ENCODE data around the gene DUOXA2. TPM values are rescaled to one million over a fixed set of nuclear protein-coding genes. Genes with fewer than 3 reads are reported as not detected.

DUOXA2 gene
- total and polyA plus RNA-seq, 11 donors = 0.03 TPM; not detected in 10

DNA sequence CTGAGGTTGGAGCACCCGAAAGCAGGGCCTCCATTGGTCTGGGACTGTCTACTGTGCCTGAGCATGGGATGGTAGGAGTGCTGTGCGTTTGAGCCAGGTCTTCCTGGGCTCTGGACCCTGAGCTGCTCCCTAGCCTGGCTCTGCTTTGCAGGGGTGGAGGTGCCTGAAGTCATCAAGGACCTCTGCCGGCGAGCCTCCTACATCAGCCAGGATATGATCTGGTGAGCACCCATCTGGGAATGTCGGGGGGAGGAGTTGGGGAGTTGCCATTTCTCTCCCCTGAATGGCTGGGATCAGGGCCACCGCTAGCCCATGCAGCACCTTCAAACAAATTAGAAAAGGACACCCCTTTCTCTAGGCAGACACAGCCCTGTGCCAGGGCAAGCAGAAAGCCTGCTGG is 36.4 kb downstream of the DUOXA2 start:
- Histone ChIP-seq H3K36me3 (peaks cover 0 to 6% (median 0%) of the 10 kb centered on the region in 9 donors), H3K4me1 (no peaks in the 10 kb centered on the region), H3K9me3 (no peaks in the 10 kb centered on the region), H3K27me3 (no peaks in the 10 kb centered on the region), H3K27ac (no peak overlapping the region), H3K4me3 (no peak overlapping the region)
- TF ChIP-seq POLR2A (IDR thresholded peaks at IDR 0.05) = no peak
- TF ChIP-seq, protein P1, sequence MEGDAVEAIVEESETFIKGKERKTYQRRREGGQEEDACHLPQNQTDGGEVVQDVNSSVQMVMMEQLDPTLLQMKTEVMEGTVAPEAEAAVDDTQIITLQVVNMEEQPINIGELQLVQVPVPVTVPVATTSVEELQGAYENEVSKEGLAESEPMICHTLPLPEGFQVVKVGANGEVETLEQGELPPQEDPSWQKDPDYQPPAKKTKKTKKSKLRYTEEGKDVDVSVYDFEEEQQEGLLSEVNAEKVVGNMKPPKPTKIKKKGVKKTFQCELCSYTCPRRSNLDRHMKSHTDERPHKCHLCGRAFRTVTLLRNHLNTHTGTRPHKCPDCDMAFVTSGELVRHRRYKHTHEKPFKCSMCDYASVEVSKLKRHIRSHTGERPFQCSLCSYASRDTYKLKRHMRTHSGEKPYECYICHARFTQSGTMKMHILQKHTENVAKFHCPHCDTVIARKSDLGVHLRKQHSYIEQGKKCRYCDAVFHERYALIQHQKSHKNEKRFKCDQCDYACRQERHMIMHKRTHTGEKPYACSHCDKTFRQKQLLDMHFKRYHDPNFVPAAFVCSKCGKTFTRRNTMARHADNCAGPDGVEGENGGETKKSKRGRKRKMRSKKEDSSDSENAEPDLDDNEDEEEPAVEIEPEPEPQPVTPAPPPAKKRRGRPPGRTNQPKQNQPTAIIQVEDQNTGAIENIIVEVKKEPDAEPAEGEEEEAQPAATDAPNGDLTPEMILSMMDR (IDR thresholded peaks at IDR 0.05) = no peak
- WGBS, 4 donors = 43 to 76% (median 69%) methylated on average over 5 to 6 of the region's 6 CpGs
- intact Hi-C loops (cut with DNase I) = no loop called here
- DNase-seq (no peak), ATAC-seq (no peak)

DNA sequence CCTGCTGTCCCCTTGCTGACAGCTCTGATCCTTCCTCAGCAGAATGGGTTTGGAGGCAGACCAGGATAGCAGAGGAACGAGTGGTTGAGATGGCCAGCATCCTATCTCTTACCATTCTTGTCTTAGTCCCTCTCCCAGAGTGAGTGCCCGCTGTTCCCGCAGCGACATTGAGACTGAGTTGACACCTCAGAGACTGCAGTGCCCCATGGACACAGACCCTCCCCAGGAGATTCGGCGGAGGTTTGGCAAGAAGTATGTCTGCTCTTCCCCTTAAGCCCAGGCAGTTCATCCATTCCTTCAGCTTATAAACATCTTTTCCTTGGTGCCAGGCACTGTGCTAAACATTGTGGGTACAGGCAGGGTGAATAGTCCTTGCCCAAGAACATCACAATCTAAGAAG is 36.9 kb downstream of the DUOXA2 start:
- H3K9me3 ChIP-seq = no peaks in the 10 kb centered on the region
- no peaks in the 10 kb centered on the region for H3K4me1 ChIP-seq
- intact Hi-C loops (cut with DNase I) = no loop called here
- TF ChIP-seq POLR2A (IDR thresholded peaks at IDR 0.05) = no peak
- TF ChIP-seq, protein P1 (IDR thresholded peaks at IDR 0.05) = no peak
- WGBS, 4 donors = 86 to 91% (median 89%) methylated on average over 6 of the region's 6 CpGs
- H3K27ac ChIP-seq = no peak overlapping the region
- no peaks in the 10 kb centered on the region for H3K27me3 ChIP-seq
- DNase-seq (no peak), ATAC-seq (no peak)
- no peak overlapping the region for H3K4me3 ChIP-seq
- peaks cover 0 to 6% (median 0%) of the 10 kb centered on the region in 9 donors for H3K36me3 ChIP-seq

DNA sequence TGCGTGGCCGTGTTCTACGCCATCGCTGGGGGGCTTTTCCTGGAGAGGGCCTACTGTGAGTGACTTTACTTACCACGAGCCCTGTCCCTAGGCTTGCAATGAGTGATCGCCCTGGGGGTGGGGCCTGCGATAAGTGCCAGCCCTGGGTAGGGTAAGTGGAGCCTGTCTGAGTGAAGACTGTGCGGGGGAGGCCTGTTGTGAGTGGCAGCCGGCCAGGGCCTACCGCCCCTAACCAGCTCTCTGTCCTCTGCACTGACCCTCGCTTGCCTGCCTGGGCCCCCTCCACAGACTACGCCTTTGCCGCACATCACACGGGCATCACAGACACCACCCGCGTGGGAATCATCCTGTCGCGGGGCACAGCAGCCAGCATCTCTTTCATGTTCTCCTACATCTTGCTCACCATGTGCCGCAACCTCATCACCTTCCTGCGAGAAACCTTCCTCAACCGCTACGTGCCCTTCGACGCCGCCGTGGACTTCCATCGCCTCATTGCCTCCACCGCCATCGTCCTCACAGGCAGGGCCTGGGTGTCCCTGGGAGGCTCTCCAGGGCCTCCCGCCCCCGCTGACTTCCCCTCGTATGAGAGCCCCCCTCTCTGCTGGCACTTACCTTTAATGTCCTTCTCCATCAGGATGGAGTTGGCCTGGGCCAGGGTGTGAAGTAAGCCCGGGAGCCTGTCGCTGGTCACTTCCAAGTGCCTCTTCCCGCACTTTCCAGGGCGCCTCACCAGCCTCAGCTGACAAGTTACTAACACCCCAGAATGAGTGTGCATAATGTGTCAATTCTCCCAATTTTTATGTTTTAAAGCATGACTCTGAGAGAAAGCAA is 38.1 kb downstream of the DUOXA2 start:
- H3K36me3 ChIP-seq = peaks cover 0 to 6% (median 0%) of the 10 kb centered on the region in 9 donors
- intact Hi-C loops (cut with DNase I) = no loop called here
- no peak for TF ChIP-seq POLR2A (IDR thresholded peaks at IDR 0.05)
- TF ChIP-seq, protein P1 (IDR thresholded peaks at IDR 0.05) = no peak
- no peaks in the 10 kb centered on the region for H3K4me1 ChIP-seq
- WGBS, 4 donors = 93 to 95% (median 95%) methylated on average over 32 to 36 of the region's 36 CpGs
- H3K4me3 ChIP-seq = no peak overlapping the region
- no peak overlapping the region for H3K27ac ChIP-seq
- H3K27me3 ChIP-seq = no peaks in the 10 kb centered on the region
- no peaks in the 10 kb centered on the region for H3K9me3 ChIP-seq
- DNase-seq = no peak
- ATAC-seq = no peak

DNA sequence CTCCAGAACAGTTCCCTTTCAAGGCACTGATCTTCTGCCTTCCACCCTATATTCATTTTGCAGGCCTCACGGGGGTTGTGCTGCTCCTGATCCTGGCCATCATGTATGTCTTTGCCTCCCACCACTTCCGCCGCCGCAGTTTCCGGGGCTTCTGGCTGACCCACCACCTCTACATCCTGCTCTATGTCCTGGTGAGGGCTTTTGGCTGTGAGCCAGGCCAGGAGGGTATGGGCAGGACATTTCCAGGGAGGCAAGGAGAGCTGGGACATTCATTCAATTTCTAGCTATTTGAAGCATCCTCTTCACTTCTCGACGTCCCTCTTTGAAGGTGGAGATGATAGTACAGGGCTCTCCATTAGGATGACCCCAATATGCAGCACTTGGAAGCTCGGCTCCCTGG is 41.6 kb downstream of the DUOXA2 start:
- whole genome bisulfite sequencing, 4 donors = 60 to 74% (median 66%) methylated on average over 8 of the region's 8 CpGs
- Histone ChIP-seq H3K9me3 (no peaks in the 10 kb centered on the region), H3K27ac (no peak overlapping the region), H3K27me3 (no peaks in the 10 kb centered on the region), H3K4me3 (no peak overlapping the region), H3K4me1 (no peaks in the 10 kb centered on the region), H3K36me3 (peaks cover 0 to 6% (median 0%) of the 10 kb centered on the region in 9 donors)
- intact Hi-C loops (cut with DNase I) = loop anchor here in 1 of 10 donors (5.0 kb wide), 1 partner anchor 112 kb away; no protein-coding TSS in a partner anchor
- no peak for DNase-seq
- ATAC-seq = no peak
- no peak for TF ChIP-seq POLR2A (IDR thresholded peaks at IDR 0.05)
- TF ChIP-seq, protein P1 (IDR thresholded peaks at IDR 0.05) = no peak
